Left ventricle myocardium inferior (tissue), 1 donor: ENCODE results near the gene KATNBL1. TPM values are rescaled to one million over a fixed set of nuclear protein-coding genes. Genes with fewer than 3 reads are reported as not detected.
"Not testable (repeated sequence)": the region's sequence is repeated elsewhere in the genome, so short reads cannot be mapped to it uniquely, and the experiment has no call there.

Source experiments
- DNase-seq: peaks from one replicate; pipeline ENCODE4 v3.0.0-alpha.2; 2020
- H3K27ac ChIP-seq: fragments of 200-600 bp; replicated peaks from 2 replicates; pipeline ENCODE4 v1.8.0; 2021
- H3K27me3 ChIP-seq: fragments of 200-600 bp; 2 replicates; pipeline ENCODE4 v1.8.0; 2021; ENCODE audit warnings: low read depth
- H3K36me3 ChIP-seq: fragments of 200-600 bp; 2 replicates; pipeline ENCODE4 v1.8.0; 2021
- H3K4me1 ChIP-seq: fragments of 200-600 bp; 2 replicates; pipeline ENCODE4 v1.8.0; 2021
- H3K4me3 ChIP-seq: fragments of 200-600 bp; 2 replicates; pipeline ENCODE4 v1.8.0; 2021; ENCODE audit warnings: mild to moderate bottlenecking, moderate library complexity
- H3K9me3 ChIP-seq: fragments of 200-600 bp; replicated peaks from 2 replicates; pipeline ENCODE4 v1.8.0; 2021
- CTCF ChIP-seq: fragments of 200-600 bp; IDR thresholded peaks from 2 replicates; pipeline ENCODE4 v1.8.0; 2021; ENCODE audit warnings: antibody characterized with exemption, mild to moderate bottlenecking, borderline replicate concordance
- intact Hi-C: fragments of 100-400 bp; cut with micrococcal nuclease; formaldehyde crosslinking; loops from one replicate; pipeline ENCODE4 v1.11.0; 2022
- total RNA-seq: library from RNA; stranded (reverse); fragmentation: NEBNext Ultra II Directional; extraction: Animal tissue kit (Norgen Biotek cat#: 25700); gene quantifications from one replicate; pipeline ENCODE4 v1.2.1, GENCODE V29; 2021
- donor health status: DM: no; HTN: yes; CAD: no; lungs with severe emphysema.

Gene KATNBL1
- total RNA-seq, 1 donor from 2014 or later, result 14.9 TPM

- H3K27me3 ChIP-seq, result no peaks in the 10 kb centered on the region
- H3K9me3 ChIP-seq, result no peaks in the 10 kb centered on the region
- H3K27ac ChIP-seq, result no peak overlapping the region
- no peak overlapping the region for H3K4me3 ChIP-seq
- H3K4me1 ChIP-seq, result peaks cover 4% of the 10 kb centered on the region
- intact Hi-C loops, result loop anchor here (5.0 kb wide), 1 partner anchor 152 kb away; no protein-coding TSS in a partner anchor
- no peak for TF ChIP-seq CTCF
- no peaks in the 10 kb centered on the region for H3K36me3 ChIP-seq
- DNase-seq, result no peak
Observed at GRCh38 chr15:34214135-34214534, 4.2 kb upstream of the KATNBL1 start.

GRCh38 chr15:34213690-34214089, 3.8 kb upstream of the KATNBL1 start:
- no peak overlapping the region for H3K27ac ChIP-seq
- no peaks in the 10 kb centered on the region for H3K36me3 ChIP-seq
- no peak for DNase-seq
- H3K27me3 ChIP-seq, result no peaks in the 10 kb centered on the region
- H3K4me3 ChIP-seq, result no peak overlapping the region
- no peaks in the 10 kb centered on the region for H3K9me3 ChIP-seq
- intact Hi-C loops, result loop anchor here (5.0 kb wide), 1 partner anchor 151 kb away; no protein-coding TSS in a partner anchor
- no peak for TF ChIP-seq CTCF
- peaks cover 8% of the 10 kb centered on the region for H3K4me1 ChIP-seq

- no peaks in the 10 kb centered on the region for H3K36me3 ChIP-seq
- no peak for TF ChIP-seq CTCF
- intact Hi-C loops, result no loop called here
- H3K27ac ChIP-seq, result no peak overlapping the region
- no peaks in the 10 kb centered on the region for H3K27me3 ChIP-seq
- H3K9me3 ChIP-seq, result no peaks in the 10 kb centered on the region
- peaks cover 21% of the 10 kb centered on the region for H3K4me1 ChIP-seq
- H3K4me3 ChIP-seq, result no peak overlapping the region
- DNase-seq, result no peak
Observed at GRCh38 chr15:34206011-34206410, 3.9 kb downstream of the KATNBL1 start.

- intact Hi-C loops, result no loop called here
- DNase-seq, result no peak
- H3K4me3 ChIP-seq, result no peak overlapping the region
- no peak overlapping the region for H3K27ac ChIP-seq
- H3K36me3 ChIP-seq, result no peaks in the 10 kb centered on the region
- TF ChIP-seq CTCF, result no peak
- H3K4me1 ChIP-seq, result peaks cover 15% of the 10 kb centered on the region
- H3K27me3 ChIP-seq, result no peaks in the 10 kb centered on the region
- no peaks in the 10 kb centered on the region for H3K9me3 ChIP-seq
Observed at GRCh38 chr15:34203936-34204335, 6.0 kb downstream of the KATNBL1 start.

- no peak overlapping the region for H3K4me3 ChIP-seq
- no peaks in the 10 kb centered on the region for H3K9me3 ChIP-seq
- H3K4me1 ChIP-seq, result peaks cover 9% of the 10 kb centered on the region
- TF ChIP-seq CTCF, result no peak
- intact Hi-C loops, result no loop called here
- no peaks in the 10 kb centered on the region for H3K27me3 ChIP-seq
- no peak overlapping the region for H3K27ac ChIP-seq
- no peaks in the 10 kb centered on the region for H3K36me3 ChIP-seq
- DNase-seq, result no peak
Observed at GRCh38 chr15:34203305-34203704, 6.6 kb downstream of the KATNBL1 start.

- DNase-seq, H3K9me3 ChIP-seq, H3K4me1 ChIP-seq, H3K27me3 ChIP-seq, H3K27ac ChIP-seq, intact Hi-C loops, H3K4me3 ChIP-seq, H3K36me3 ChIP-seq: not testable (repeated sequence)
Observed at GRCh38 chr15:34193272-34193671, 16.6 kb downstream of the KATNBL1 start.
